GM12891 (cell line): ENCODE measurements around the gene MRI1.

Experiments used
- POLR2A ChIP-seq: IDR thresholded peaks from 2 replicates; pipeline ENCODE4 v1.6.1; 2011; ENCODE audit warnings: low read depth, low read length, control low read depth
- POLR2AphosphoS5 ChIP-seq: IDR thresholded peaks from 2 replicates; pipeline ENCODE4 v1.6.1; 2011; ENCODE audit warnings: low read depth, low read length, control low read depth
- POU2F2 ChIP-seq: IDR thresholded peaks from 2 replicates; pipeline ENCODE4 v1.6.1; 2011; ENCODE audit warnings: low read depth, mild to moderate bottlenecking, control low read depth, low read length, moderate library complexity

DNA sequence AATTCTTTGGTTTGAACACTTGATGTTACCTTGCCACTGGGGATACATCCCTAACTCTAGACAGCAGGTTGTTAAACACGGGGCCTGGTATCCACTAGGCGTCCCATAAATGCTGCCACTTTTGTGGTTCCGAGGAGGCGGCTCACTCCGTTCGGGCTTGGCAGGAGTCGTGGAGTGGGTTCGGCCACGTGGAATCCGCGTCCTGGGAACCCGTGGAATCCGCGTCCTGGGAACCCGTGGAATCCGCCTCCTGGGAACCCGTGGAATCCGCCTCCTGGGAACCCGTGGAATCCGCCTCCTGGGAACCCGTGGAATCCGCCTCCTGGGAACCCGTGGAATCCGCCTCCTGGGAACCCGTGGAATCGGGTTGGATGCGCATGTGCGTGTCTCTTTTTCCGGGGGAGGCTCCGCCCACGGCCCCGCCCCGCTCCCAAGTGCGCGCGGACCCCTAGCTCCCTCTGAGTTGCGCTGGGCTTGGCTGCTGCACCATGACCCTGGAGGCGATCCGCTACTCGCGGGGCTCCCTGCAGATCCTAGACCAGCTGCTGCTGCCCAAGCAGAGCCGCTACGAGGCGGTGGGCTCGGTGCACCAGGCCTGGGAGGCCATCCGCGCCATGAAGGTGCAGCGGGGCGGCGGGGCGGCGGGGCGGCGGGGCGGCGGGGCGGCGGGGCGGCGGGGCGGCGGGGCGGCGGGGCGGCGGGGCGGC lies at the start of gene MRI1:
- TF ChIP-seq POLR2A (0 out of 2 replicates have a peak, but pooled peaks have one; percentile 26), POU2F2 (no peak), POLR2AphosphoS5 (no peak)
